ENCODE measurements around the gene ZNF583. TPM values are rescaled to one million over a fixed set of nuclear protein-coding genes. Genes with fewer than 3 reads are reported as not detected.

The ZNF583 gene
- total and polyA plus RNA-seq, 2 of the 13 experiments (the other 11 are each of a cell fraction or from before 2014, with no cell fraction given) = 0.65 to 5.3 TPM

- 0 out of 2 replicates have a peak, but pooled peaks have one; percentile 7 for TF ChIP-seq ZBTB40 (IDR thresholded peaks at IDR 0.05)
- no peak for TF ChIP-seq ZBTB40 (CRISPR knock-in tag; IDR thresholded peaks at IDR 0.05)
- TF ChIP-seq ZNF547 (CRISPR knock-in tag; IDR thresholded peaks at IDR 0.05) = no peak
- TF ChIP-seq ZHX2 (IDR thresholded peaks at IDR 0.05; ENCODE audit: low read depth) = peak; percentile 57; the same call in 1 of the 2 replicates
- TF ChIP-seq ZHX2 (CRISPR knock-in tag; IDR thresholded peaks at IDR 0.05; ENCODE audit: borderline replicate concordance) = no peak
- TF ChIP-seq RARG (CRISPR knock-in tag; IDR thresholded peaks at IDR 0.05; ENCODE audit: low read depth) = no peak; the same call in 1 of the 2 replicates
- TF ChIP-seq ARID5B (CRISPR knock-in tag; IDR thresholded peaks at IDR 0.05) = no peak
- TF ChIP-seq ZNF138 (CRISPR knock-in tag; IDR thresholded peaks at IDR 0.05; ENCODE audit: low read depth) = no peak
Measured at GRCh38 chr19:56403764-56404704, at the start of gene ZNF583 (continued).

Data from HepG2 (cell line).